ENCODE results near the gene FMN1. TPM values are rescaled to one million over a fixed set of nuclear protein-coding genes. Genes with fewer than 3 reads are reported as not detected.

The FMN1 gene
- total and polyA plus RNA-seq, 2 of the 8 experiments (the other 6 are each of a cell fraction or from before 2014, with no cell fraction given) = 0.27 to 3.7 TPM

GRCh38 chr15:33074942-33075341 lies 119.6 kb downstream of the FMN1 start:
- H2AFZ ChIP-seq (ENCODE audit: low read length) = no peak overlapping the region
- H3K79me2 ChIP-seq (ENCODE audit: control insufficient read depth in 1 of 2, insufficient read depth in 2 of 2, low read length in 2 of 2) = no peaks in the 10 kb centered on the region
- no peak overlapping the region for H3K56ac ChIP-seq (replicated peaks; ENCODE audit: insufficient read length, low read depth, low read length)
- no peak overlapping the region for H4K8ac ChIP-seq (ENCODE audit: extremely low read depth, insufficient read depth, low read length)
- H2BK5ac ChIP-seq (ENCODE audit: low read depth, low read length) = no peak overlapping the region
- H3K9ac ChIP-seq (replicated peaks in 1 of 4; ENCODE audit: extremely low read depth in 1 of 4, low read depth in 3 of 4, low read length in 3 of 4) = no peak overlapping the region
- H3K27ac ChIP-seq (ENCODE audit: low read depth, low read length) = no peak overlapping the region
- H3K14ac ChIP-seq (ENCODE audit: insufficient read length) = no peak overlapping the region
- no peak overlapping the region for H2BK120ac ChIP-seq (replicated peaks; ENCODE audit: low read depth, low read length)
- FAIRE-seq = no peak
- H3K23ac ChIP-seq (ENCODE audit: insufficient read length) = no peak overlapping the region
- H3K4me3 ChIP-seq (ENCODE audit: extremely low read depth in 1 of 4, insufficient read depth in 2 of 4, low read depth in 3 of 4, low read length in 4 of 4) = no peak overlapping the region
- no peak for DNase-seq (ENCODE audit: low read depth in 1 of 2, low spot score in 2 of 2)
- no peak overlapping the region for H3K4me2 ChIP-seq (ENCODE audit: insufficient read depth in 1 of 2, low read depth in 2 of 2, low read length in 2 of 2)
- no peak overlapping the region for H4K91ac ChIP-seq (replicated peaks; ENCODE audit: insufficient read length, low read length)
- no peaks in the 10 kb centered on the region for H3K9me3 ChIP-seq (ENCODE audit: insufficient read depth in 2 of 2, low read depth in 1 of 2, low read length in 1 of 2)
- no peak overlapping the region for H4K5ac ChIP-seq (ENCODE audit: insufficient read length, low read depth, low read length)
- no peak overlapping the region for H2AK5ac ChIP-seq (ENCODE audit: low read depth, low read length)
- H2BK15ac ChIP-seq (ENCODE audit: low read length) = no peak overlapping the region
- H4K20me1 ChIP-seq (replicated peaks in 1 of 2; ENCODE audit: control insufficient read depth in 1 of 2, insufficient read depth in 2 of 2, low read length in 2 of 2) = no peaks in the 10 kb centered on the region
- no peak overlapping the region for H3K18ac ChIP-seq (ENCODE audit: extremely low read depth, low read length)
- ChIA-PET POLR2A (ENCODE audit: partially characterized antibody) (no interaction called here), CTCF (ENCODE audit: partially characterized antibody) (interaction anchor here (0.7 to 4.7 kb wide), 12 partner anchors 8 to 297 kb away, joined by 3 to 34 read pairs (median 4); no protein-coding TSS in a partner anchor)
- H3K27me3 ChIP-seq (replicated peaks in 1 of 4; ENCODE audit: control insufficient read depth in 3 of 4, extremely low read depth in 1 of 4, insufficient read depth in 3 of 4, low read length in 3 of 4) = no peaks in the 10 kb centered on the region
- H3K79me1 ChIP-seq (ENCODE audit: low read depth, low read length) = no peaks in the 10 kb centered on the region
- H2BK12ac ChIP-seq (ENCODE audit: low read depth, low read length) = no peak overlapping the region
- no peaks in the 10 kb centered on the region for H3K36me3 ChIP-seq (ENCODE audit: control insufficient read depth in 2 of 4, insufficient read depth in 4 of 4, low read length in 3 of 4)
- H2BK20ac ChIP-seq (ENCODE audit: low read length) = no peak overlapping the region
- no peak overlapping the region for H3K4ac ChIP-seq (replicated peaks; ENCODE audit: insufficient read length, low read depth, low read length)
- WGBS, 2 experiments (ENCODE audit: extremely low coverage in 1 of 2, insufficient coverage in 1 of 2, insufficient read length in 1 of 2, insufficient replicate concordance in 2 of 2, low coverage in 1 of 2, low lambda C conversion rate in 2 of 2, missing lambda C conversion rate in 1 of 2) = 91% methylated on average over 3 of the region's 3 CpGs; no CpG with 5 or more reads in 1 of the 2 experiments
- no peaks in the 10 kb centered on the region for H3K4me1 ChIP-seq (replicated peaks in 1 of 4; ENCODE audit: control insufficient read depth in 3 of 4, insufficient read depth in 4 of 4, low read length in 3 of 4)
- H3K23me2 ChIP-seq (ENCODE audit: low read depth, low read length) = no peaks in the 10 kb centered on the region
- TF ChIP-seq SUZ12 (IDR thresholded peaks at IDR 0.05; ENCODE audit: low read length) (no peak), FOSL1 (IDR thresholded peaks at IDR 0.05; ENCODE audit: insufficient read depth, low read depth, low read length) (no peak), USF2 (IDR thresholded peaks at IDR 0.05; ENCODE audit: low read length) (no peak), SAP30 (IDR thresholded peaks at IDR 0.05; ENCODE audit: insufficient read depth, insufficient replicate concordance, low read length) (no peak), KDM4A (IDR thresholded peaks at IDR 0.05; ENCODE audit: low read depth, low read length, severe bottlenecking) (no peak), KDM1A (IDR thresholded peaks at IDR 0.05; ENCODE audit: borderline replicate concordance, low read length) (no peak), SIN3A (conservative IDR thresholded peaks at IDR 0.05 in 1 of 2, IDR thresholded peaks at IDR 0.05 in 1 of 2; ENCODE audit: low read depth in 1 of 2, low read length in 2 of 2) (no peak), EZH2 (IDR thresholded peaks at IDR 0.05; ENCODE audit: low read depth, low read length, severe bottlenecking) (no peak), YY1 (IDR thresholded peaks at IDR 0.05; ENCODE audit: low read depth, low read length) (no peak), SIX5 (IDR thresholded peaks at IDR 0.05; ENCODE audit: low read depth, low read length) (no peak), RBBP5 (IDR thresholded peaks at IDR 0.05; ENCODE audit: borderline replicate concordance, low read depth, low read length) (no peak)
